Thyroid gland (tissue), 4 donors: ENCODE results near the gene CAPN14.

Experiments
- CTCF ChIP-seq, 6 experiments: fragments of 200-600 bp in 3 of 6; fragments of 450-650 bp in 3 of 6; sonication (generic) in 3 of 6; IDR thresholded peaks; one replicate each; pipeline ENCODE4 v1.5.1; 2016 to 2019; ENCODE audit warnings: antibody characterized with exemption in 6 of 6, mild to moderate bottlenecking in 2 of 6, inconsistent platforms in 1 of 6, moderate library complexity in 1 of 6
- POLR2A ChIP-seq, 2 donors: fragments of 450-650 bp; IDR thresholded peaks; one replicate each; pipeline ENCODE4 v1.6.1; 2017; ENCODE audit warnings: antibody characterized with exemption in 2 of 2, mild to moderate bottlenecking in 2 of 2, moderate library complexity in 1 of 2

GRCh38 chr2:31197166-31197565 is 20.1 kb downstream of the CAPN14 start:
- TF ChIP-seq CTCF (IDR thresholded peaks at IDR 0.05) (no peak), POLR2A (IDR thresholded peaks at IDR 0.05) (no peak)
